Fibroblast of lung (primary cell): ENCODE results near the gene SPTB. TPM values are rescaled to one million over a fixed set of nuclear protein-coding genes. Genes with fewer than 3 reads are reported as not detected.

Experiments
- DNase-seq, 2 donors: peaks; one replicate each; pipeline versions ENCODE4 v3.0.0 to v3.0.0-alpha.2; 2010; ENCODE audit warnings: low read depth in 2 of 2
- H2AFZ ChIP-seq: 2 replicates; pipeline ENCODE4 v1.5.1; 2012; ENCODE audit warnings: low read length, control low read depth, inconsistent platforms
- H3K27ac ChIP-seq: 2 replicates; pipeline ENCODE4 v1.5.1; 2011; ENCODE audit warnings: low read length, control low read depth; ENCODE audit not compliant: insufficient read depth
- H3K27me3 ChIP-seq: 2 replicates; pipeline ENCODE4 v1.5.1; 2011; ENCODE audit warnings: mild to moderate bottlenecking, low read length; ENCODE audit not compliant: control insufficient read depth, insufficient read depth
- H3K36me3 ChIP-seq: 2 replicates; pipeline ENCODE4 v1.5.1; 2011; ENCODE audit warnings: low read length; ENCODE audit not compliant: control insufficient read depth, insufficient read depth
- H3K4me1 ChIP-seq: 2 replicates; pipeline ENCODE4 v1.5.1; 2011; ENCODE audit warnings: low read length; ENCODE audit not compliant: control insufficient read depth, insufficient read depth; ENCODE audit errors: extremely low read depth
- H3K4me2 ChIP-seq: 2 replicates; pipeline ENCODE4 v1.5.1; 2011; ENCODE audit warnings: low read length, control low read depth; ENCODE audit not compliant: insufficient read depth; ENCODE audit errors: extremely low read depth
- H3K4me3 ChIP-seq, 4 experiments: fragments of 200-600 bp in 1 of 4; sonication (generic) in 1 of 4; replicated peaks in 1 of 4; 2 replicates each; pipeline ENCODE4 v1.5.1; 2011 to 2016; ENCODE audit warnings: low read length in 4 of 4, low read depth in 3 of 4, mild to moderate bottlenecking in 3 of 4, control low read depth in 2 of 4, inconsistent platforms in 1 of 4, mixed read lengths in 1 of 4; ENCODE audit not compliant: insufficient read depth in 1 of 4; ENCODE audit errors: control extremely low read depth in 1 of 4
- H3K79me2 ChIP-seq: 2 replicates; pipeline ENCODE4 v1.5.1; 2012; ENCODE audit warnings: mild to moderate bottlenecking, low read length, inconsistent platforms; ENCODE audit not compliant: control insufficient read depth, insufficient read depth
- H3K9ac ChIP-seq: 2 replicates; pipeline ENCODE4 v1.5.1; 2011; ENCODE audit warnings: mild to moderate bottlenecking, low read length, control low read depth; ENCODE audit not compliant: insufficient read depth
- H3K9me3 ChIP-seq: 2 replicates; pipeline ENCODE4 v1.5.1; 2012; ENCODE audit warnings: low read depth, low read length; ENCODE audit not compliant: control insufficient read depth, insufficient read depth
- H4K20me1 ChIP-seq: 2 replicates; pipeline ENCODE4 v1.5.1; 2011; ENCODE audit warnings: low read length; ENCODE audit not compliant: control insufficient read depth, insufficient read depth; ENCODE audit errors: extremely low read depth
- EZH2 ChIP-seq: IDR thresholded peaks from 2 replicates; pipeline ENCODE4 v1.5.1; 2012; ENCODE audit warnings: low read length, control low read depth, mild to moderate bottlenecking; ENCODE audit errors: missing control alignments
- polyA plus RNA-seq, 2 donors: library from polyadenylated mRNA; depleted of rRNA in 1 of 2; stranded (reverse) in 1 of 2; unstranded in 1 of 2; fragments of >200 nt; gene quantifications; 2 replicates each; pipeline ENCODE4 v1.2.1, GENCODE V29; 2011 to 2012; ENCODE audit warnings: missing spikeins in 1 of 2
- total RNA-seq: library from RNA; depleted of rRNA; stranded (reverse); fragments of >200 nt; gene quantifications from 2 replicates; pipeline ENCODE4 v1.2.1, GENCODE V29; 2014
- TF ChIP-seq, protein P1 (sequence below), 2 donors: IDR thresholded peaks in 1 of 2; conservative IDR thresholded peaks in 1 of 2; 1 replicate in 1 of 2; 2 replicates in 1 of 2; pipeline ENCODE4 v1.5.1; 2011 to 2012; ENCODE audit warnings: low read length in 2 of 2, control low read depth in 1 of 2, inconsistent platforms in 1 of 2, low read depth in 1 of 2, mild to moderate bottlenecking in 1 of 2

SPTB gene
- total and polyA plus RNA-seq, 2 donors (not counting 1 experiment from before 2014, with no cell fraction given) = not detected

DNA sequence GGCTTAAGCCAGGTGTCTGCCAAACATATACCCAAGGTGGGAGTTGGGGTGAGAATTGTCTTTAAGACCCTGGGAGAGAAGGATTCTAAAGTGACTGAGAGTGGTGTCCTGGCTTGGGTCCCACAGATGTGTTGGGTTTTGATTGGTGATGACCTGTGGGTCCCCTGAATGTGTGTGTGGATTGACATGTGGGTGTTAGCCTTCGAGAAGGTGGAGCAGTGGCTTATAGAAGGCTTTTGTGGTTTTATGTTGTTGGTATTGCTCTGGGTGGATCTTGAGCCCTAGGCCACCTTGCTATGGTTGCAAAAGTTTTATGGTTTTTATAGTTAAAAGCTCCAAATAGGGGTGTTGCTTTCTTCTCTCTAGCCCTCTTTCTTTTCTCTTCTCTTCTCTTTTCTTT, 145.8 kb downstream of the SPTB start:
- Histone ChIP-seq H3K9ac (no peak overlapping the region), H3K9me3 (no peaks in the 10 kb centered on the region), H3K36me3 (no peaks in the 10 kb centered on the region), H4K20me1 (no peaks in the 10 kb centered on the region), H3K79me2 (no peaks in the 10 kb centered on the region), H3K4me1 (no peaks in the 10 kb centered on the region), H2AFZ (no peak overlapping the region), H3K27ac (no peak overlapping the region), H3K4me2 (no peak overlapping the region), H3K27me3 (no peaks in the 10 kb centered on the region), H3K4me3 (no peak overlapping the region)
- no peak for TF ChIP-seq EZH2
- TF ChIP-seq, protein P1, sequence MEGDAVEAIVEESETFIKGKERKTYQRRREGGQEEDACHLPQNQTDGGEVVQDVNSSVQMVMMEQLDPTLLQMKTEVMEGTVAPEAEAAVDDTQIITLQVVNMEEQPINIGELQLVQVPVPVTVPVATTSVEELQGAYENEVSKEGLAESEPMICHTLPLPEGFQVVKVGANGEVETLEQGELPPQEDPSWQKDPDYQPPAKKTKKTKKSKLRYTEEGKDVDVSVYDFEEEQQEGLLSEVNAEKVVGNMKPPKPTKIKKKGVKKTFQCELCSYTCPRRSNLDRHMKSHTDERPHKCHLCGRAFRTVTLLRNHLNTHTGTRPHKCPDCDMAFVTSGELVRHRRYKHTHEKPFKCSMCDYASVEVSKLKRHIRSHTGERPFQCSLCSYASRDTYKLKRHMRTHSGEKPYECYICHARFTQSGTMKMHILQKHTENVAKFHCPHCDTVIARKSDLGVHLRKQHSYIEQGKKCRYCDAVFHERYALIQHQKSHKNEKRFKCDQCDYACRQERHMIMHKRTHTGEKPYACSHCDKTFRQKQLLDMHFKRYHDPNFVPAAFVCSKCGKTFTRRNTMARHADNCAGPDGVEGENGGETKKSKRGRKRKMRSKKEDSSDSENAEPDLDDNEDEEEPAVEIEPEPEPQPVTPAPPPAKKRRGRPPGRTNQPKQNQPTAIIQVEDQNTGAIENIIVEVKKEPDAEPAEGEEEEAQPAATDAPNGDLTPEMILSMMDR (conservative IDR thresholded peaks at IDR 0.05 in 1 of 2, IDR thresholded peaks at IDR 0.05 in 1 of 2; ENCODE audit: low read depth in 1 of 2, low read length in 2 of 2) = no peak
- DNase-seq = no peak

DNA sequence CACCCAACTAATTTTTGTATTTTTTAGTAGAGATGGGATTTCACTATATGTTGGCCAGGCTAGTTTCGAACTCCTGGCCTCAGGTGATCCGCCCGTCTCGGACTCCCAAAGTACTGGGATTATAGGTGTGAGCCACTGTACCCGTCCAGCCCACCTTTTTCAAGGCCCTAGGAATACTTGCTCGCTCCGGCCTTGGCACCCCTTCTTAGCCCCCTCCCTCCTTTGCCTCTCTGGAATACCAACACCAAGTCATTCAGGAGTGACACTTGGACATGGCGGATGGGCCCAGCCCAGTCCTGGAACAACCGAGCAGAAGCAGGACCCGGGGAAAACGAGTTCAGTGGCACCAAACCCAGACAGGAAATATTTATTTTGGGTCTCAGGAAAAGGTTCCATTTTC, 146.4 kb downstream of the SPTB start:
- Histone ChIP-seq H3K27ac (no peak overlapping the region), H3K4me3 (no peak overlapping the region), H3K4me1 (no peaks in the 10 kb centered on the region), H3K9ac (no peak overlapping the region), H3K27me3 (no peaks in the 10 kb centered on the region), H3K36me3 (no peaks in the 10 kb centered on the region), H4K20me1 (no peaks in the 10 kb centered on the region), H3K79me2 (no peaks in the 10 kb centered on the region), H3K9me3 (no peaks in the 10 kb centered on the region), H2AFZ (no peak overlapping the region), H3K4me2 (no peak overlapping the region)
- no peak for DNase-seq
- TF ChIP-seq EZH2 = no peak
- TF ChIP-seq, protein P1 (conservative IDR thresholded peaks at IDR 0.05 in 1 of 2, IDR thresholded peaks at IDR 0.05 in 1 of 2; ENCODE audit: low read depth in 1 of 2, low read length in 2 of 2) = no peak

DNA sequence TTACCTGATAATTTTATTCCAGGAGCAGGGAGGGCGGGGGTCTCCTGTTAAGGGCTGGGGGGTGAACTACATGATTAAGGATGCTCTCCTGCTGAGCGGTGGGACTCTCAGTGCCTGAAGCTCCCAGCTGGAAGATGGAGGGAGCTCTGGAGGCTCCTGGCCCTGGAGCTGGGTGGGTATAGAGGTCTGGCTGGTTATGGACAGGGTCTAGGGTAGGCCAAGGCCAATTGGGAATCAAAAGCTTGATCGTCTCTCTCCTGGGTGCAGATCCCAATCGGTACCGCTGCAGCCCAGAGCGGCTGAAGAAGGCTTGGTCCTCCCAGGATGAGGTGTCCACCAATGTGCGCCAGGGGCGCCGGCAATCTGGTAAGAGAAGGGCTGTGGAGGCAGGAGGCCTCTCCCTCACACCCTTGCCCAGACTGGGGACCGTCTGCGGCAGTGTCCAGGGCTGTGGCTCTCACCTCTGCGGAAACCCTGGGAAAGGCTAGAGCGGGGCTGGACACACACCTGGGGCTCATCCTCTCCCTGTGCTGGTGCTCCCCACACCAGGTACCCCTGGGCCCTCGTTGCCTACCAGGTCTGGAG, 147.1 kb downstream of the SPTB start:
- DNase-seq = no peak
- H3K79me2 ChIP-seq = no peaks in the 10 kb centered on the region

More for the DNA sequence above, 147.1 kb downstream of the SPTB start:
- no peak overlapping the region for H3K4me2 ChIP-seq
- TF ChIP-seq, protein P1 (conservative IDR thresholded peaks at IDR 0.05 in 1 of 2, IDR thresholded peaks at IDR 0.05 in 1 of 2; ENCODE audit: low read depth in 1 of 2, low read length in 2 of 2) = no peak
- TF ChIP-seq EZH2 = no peak
- H3K27me3 ChIP-seq = no peaks in the 10 kb centered on the region
- H4K20me1 ChIP-seq = no peaks in the 10 kb centered on the region
- no peaks in the 10 kb centered on the region for H3K36me3 ChIP-seq
- H3K4me1 ChIP-seq = no peaks in the 10 kb centered on the region
- H3K9me3 ChIP-seq = no peaks in the 10 kb centered on the region
- no peak overlapping the region for H3K9ac ChIP-seq
- no peak overlapping the region for H3K4me3 ChIP-seq
- H2AFZ ChIP-seq = no peak overlapping the region
- no peak overlapping the region for H3K27ac ChIP-seq
